ENCODE measurements around the gene ZNF155.
"Not testable (repeated sequence)": the region's sequence is repeated elsewhere in the genome, so short reads cannot be mapped to it uniquely, and the experiment has no call there.

The ZNF155 gene

DNA sequence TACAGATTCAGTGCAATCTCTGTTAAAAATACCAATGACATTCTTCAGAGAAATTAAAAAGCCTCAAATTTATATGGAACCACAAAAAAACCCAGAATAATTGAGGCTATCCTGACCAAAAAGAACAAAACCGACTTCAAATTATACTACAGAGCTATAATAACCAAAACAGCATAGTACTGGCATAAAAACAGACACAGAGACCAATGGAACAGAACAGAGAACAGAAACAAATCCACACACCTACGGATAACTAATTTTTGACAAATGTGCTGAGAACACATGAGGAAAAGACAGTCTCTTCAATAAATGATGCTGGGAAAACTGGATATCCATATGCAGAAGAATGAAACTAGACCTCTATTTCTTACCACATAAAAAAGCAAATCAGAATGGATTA lies 34.2 kb upstream of the ZNF155 start:
- not testable (repeated sequence) for H3K23ac ChIP-seq (ENCODE audit: low read length in 2 of 2); H2BK12ac ChIP-seq (ENCODE audit: low read length in 2 of 2); H3K27me3 ChIP-seq (ENCODE audit: control insufficient read depth in 1 of 2, insufficient read depth in 1 of 2, low read length in 2 of 2); H2AFZ ChIP-seq (ENCODE audit: low read depth, low read length); DNase-seq; H3K36me3 ChIP-seq (ENCODE audit: control insufficient read depth in 1 of 2, insufficient read depth in 2 of 2, low read depth in 1 of 2, low read length in 2 of 2); H3K14ac ChIP-seq (ENCODE audit: low read length in 2 of 2); H4K91ac ChIP-seq (ENCODE audit: low read length); H3K4ac ChIP-seq (ENCODE audit: low read depth in 1 of 2, low read length in 2 of 2); H3K18ac ChIP-seq (ENCODE audit: low read depth in 1 of 2, low read length in 2 of 2); H4K8ac ChIP-seq (ENCODE audit: low read length); H3K4me1 ChIP-seq (ENCODE audit: control insufficient read depth, insufficient read depth, low read depth, low read length); H3K4me3 ChIP-seq (ENCODE audit: insufficient read depth in 1 of 2, low read depth in 1 of 2, low read length in 2 of 2); H2BK120ac ChIP-seq (ENCODE audit: low read depth, low read length); H2BK15ac ChIP-seq (ENCODE audit: low read depth, poor library complexity, severe bottlenecking); H2BK5ac ChIP-seq (ENCODE audit: low read depth, low read length, poor library complexity, severe bottlenecking); H3K9ac ChIP-seq (ENCODE audit: low read length); H3K4me2 ChIP-seq (ENCODE audit: low read length, poor library complexity, severe bottlenecking); H3K27ac ChIP-seq (ENCODE audit: low read length, poor library complexity, severe bottlenecking); H2AK5ac ChIP-seq (ENCODE audit: low read length, severe bottlenecking)
- Histone ChIP-seq H3K79me1 (replicated peaks; ENCODE audit: low read length, poor library complexity, severe bottlenecking) (peaks cover 10% of the 10 kb centered on the region), H3K9me3 (ENCODE audit: control insufficient read depth, low read length) (peaks cover 16% of the 10 kb centered on the region)
- WGBS, result 62% methylated on average over 1 of the region's 2 CpGs

DNA sequence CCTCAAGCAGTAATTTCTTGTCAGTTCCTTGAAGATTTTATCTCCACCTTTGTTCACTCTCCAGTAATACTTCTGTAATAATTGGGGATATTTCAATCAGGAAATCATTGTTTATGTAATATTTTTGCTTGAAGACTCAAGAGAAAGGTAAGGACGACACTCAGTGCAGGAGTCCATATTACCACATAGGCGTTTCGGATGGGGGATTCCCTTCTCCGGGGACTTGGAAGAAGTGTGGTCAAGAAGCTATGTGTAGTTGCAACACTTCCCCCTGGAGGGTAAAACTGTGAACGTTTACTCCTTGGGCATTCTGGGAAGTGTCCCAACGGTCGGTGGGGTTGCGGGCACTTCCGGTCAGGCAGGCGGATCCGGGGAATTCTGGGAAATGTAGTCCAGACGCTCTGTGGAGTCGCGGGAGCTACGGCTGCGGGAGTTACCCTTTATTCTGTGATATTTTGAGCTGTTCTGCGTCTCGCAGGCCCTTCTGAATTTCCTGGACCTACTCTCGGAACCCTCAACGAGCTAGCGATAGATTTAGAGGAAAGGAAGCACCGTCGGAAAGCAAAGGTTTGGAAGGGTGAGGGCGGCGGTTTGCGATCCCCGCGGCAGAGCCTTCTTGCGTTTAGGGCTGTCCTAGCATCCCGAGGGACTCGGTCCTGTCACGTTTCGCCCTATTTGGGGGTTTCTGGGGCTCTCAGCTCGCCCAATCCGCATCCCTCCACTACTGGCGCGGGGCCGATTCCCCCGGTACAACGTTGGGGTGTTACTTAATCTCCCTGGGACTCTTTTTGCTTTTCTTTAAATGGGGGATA lies 32.9 kb upstream of the ZNF155 start, which contains the start of gene ZNF221:
ZNF221 (plus strand) TSS at position 395 of the 812 bp plus-strand sequence. CDS start 11,499 bp downstream, outside the sequence.
- Histone ChIP-seq H3K14ac (ENCODE audit: low read length in 2 of 2) (peak within 1 kb of the TSS in 1 of 2 experiments; percentile 44), H3K23ac (ENCODE audit: low read length in 2 of 2) (peak within 1 kb of the TSS in 1 of 2 experiments; percentile 14), H3K27me3 (ENCODE audit: control insufficient read depth in 1 of 2, insufficient read depth in 1 of 2, low read length in 2 of 2) (no peaks in the 10 kb centered on the region), H3K36me3 (ENCODE audit: control insufficient read depth in 1 of 2, insufficient read depth in 2 of 2, low read depth in 1 of 2, low read length in 2 of 2) (peaks cover 0 to 5% of the 10 kb centered on the region in 2 experiments), H3K27ac (ENCODE audit: low read length, poor library complexity, severe bottlenecking) (peak within 1 kb of the TSS; percentile 74), H3K4me2 (ENCODE audit: low read length, poor library complexity, severe bottlenecking) (peak within 1 kb of the TSS; percentile 83), H3K9me3 (ENCODE audit: control insufficient read depth, low read length) (peaks cover 19% of the 10 kb centered on the region), H2AFZ (ENCODE audit: low read depth, low read length) (peak within 1 kb of the TSS; percentile 93), H3K9ac (ENCODE audit: low read length) (peak within 1 kb of the TSS; percentile 95), H2BK12ac (ENCODE audit: low read length in 2 of 2) (peak within 1 kb of the TSS in 1 of 2 experiments; percentile 24), H2BK15ac (ENCODE audit: low read depth, poor library complexity, severe bottlenecking) (no peak within 1 kb of the TSS), H4K8ac (ENCODE audit: low read length) (no peak within 1 kb of the TSS), H3K79me1 (replicated peaks; ENCODE audit: low read length, poor library complexity, severe bottlenecking) (peaks cover 16% of the 10 kb centered on the region), H3K18ac (ENCODE audit: low read depth in 1 of 2, low read length in 2 of 2) (peak within 1 kb of the TSS; percentile 31 to 86), H2AK5ac (ENCODE audit: low read length, severe bottlenecking) (no peak within 1 kb of the TSS), H3K4me3 (ENCODE audit: insufficient read depth in 1 of 2, low read depth in 1 of 2, low read length in 2 of 2) (peak within 1 kb of the TSS; percentile 66 to 98), H2BK120ac (ENCODE audit: low read depth, low read length) (no peak within 1 kb of the TSS), H3K4ac (ENCODE audit: low read depth in 1 of 2, low read length in 2 of 2) (peak within 1 kb of the TSS in 1 of 2 experiments; percentile 78), H2BK5ac (ENCODE audit: low read depth, low read length, poor library complexity, severe bottlenecking) (no peak within 1 kb of the TSS), H4K91ac (ENCODE audit: low read length) (no peak within 1 kb of the TSS), H3K4me1 (ENCODE audit: control insufficient read depth, insufficient read depth, low read depth, low read length) (no peaks in the 10 kb centered on the region)
- WGBS, result 1% methylated on average over 38 of the region's 40 CpGs
- DNase-seq, result peak; percentile 99

DNA sequence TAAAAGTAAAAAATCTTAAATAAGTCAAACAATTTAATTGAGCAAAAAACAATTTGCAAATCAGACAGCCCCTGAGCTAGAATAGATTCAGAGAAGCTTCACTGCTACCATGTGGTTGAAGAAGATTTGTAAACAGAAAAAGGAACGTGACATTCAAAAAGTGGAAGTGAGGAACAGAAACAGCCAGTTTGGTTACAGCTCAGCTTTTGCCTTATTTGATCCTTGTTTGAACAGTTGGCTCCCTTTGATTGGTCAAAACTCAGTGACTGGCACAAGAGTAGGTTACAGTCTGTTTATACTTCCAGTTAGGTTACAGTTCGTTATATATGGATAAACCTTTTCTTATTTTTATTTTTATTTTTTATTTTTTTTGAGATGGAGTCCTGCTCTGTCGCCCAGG lies 27.2 kb upstream of the ZNF155 start:
- Histone ChIP-seq H4K91ac (ENCODE audit: low read length) (no peak overlapping the region), H2BK15ac (ENCODE audit: low read depth, poor library complexity, severe bottlenecking) (no peak overlapping the region), H2BK5ac (ENCODE audit: low read depth, low read length, poor library complexity, severe bottlenecking) (no peak overlapping the region), H3K79me1 (replicated peaks; ENCODE audit: low read length, poor library complexity, severe bottlenecking) (peaks cover 34% of the 10 kb centered on the region), H2AFZ (ENCODE audit: low read depth, low read length) (no peak overlapping the region), H3K14ac (ENCODE audit: low read length in 2 of 2) (no peak overlapping the region), H3K4me2 (ENCODE audit: low read length, poor library complexity, severe bottlenecking) (no peak overlapping the region), H3K36me3 (ENCODE audit: control insufficient read depth in 1 of 2, insufficient read depth in 2 of 2, low read depth in 1 of 2, low read length in 2 of 2) (peaks cover 9 to 13% of the 10 kb centered on the region in 2 experiments), H3K23ac (ENCODE audit: low read length in 2 of 2) (no peak overlapping the region), H3K27ac (ENCODE audit: low read length, poor library complexity, severe bottlenecking) (no peak overlapping the region), H4K8ac (ENCODE audit: low read length) (no peak overlapping the region), H2AK5ac (ENCODE audit: low read length, severe bottlenecking) (no peak overlapping the region), H2BK12ac (ENCODE audit: low read length in 2 of 2) (no peak overlapping the region), H3K4me3 (ENCODE audit: insufficient read depth in 1 of 2, low read depth in 1 of 2, low read length in 2 of 2) (no peak overlapping the region), H2BK120ac (ENCODE audit: low read depth, low read length) (no peak overlapping the region), H3K18ac (ENCODE audit: low read depth in 1 of 2, low read length in 2 of 2) (no peak overlapping the region), H3K4me1 (ENCODE audit: control insufficient read depth, insufficient read depth, low read depth, low read length) (no peaks in the 10 kb centered on the region), H3K9ac (ENCODE audit: low read length) (no peak overlapping the region), H3K4ac (ENCODE audit: low read depth in 1 of 2, low read length in 2 of 2) (no peak overlapping the region), H3K9me3 (ENCODE audit: control insufficient read depth, low read length) (peaks cover 34% of the 10 kb centered on the region), H3K27me3 (ENCODE audit: control insufficient read depth in 1 of 2, insufficient read depth in 1 of 2, low read length in 2 of 2) (no peaks in the 10 kb centered on the region)
- WGBS, result 92% methylated on average over 2 of the region's 3 CpGs
- DNase-seq, result no peak

DNA sequence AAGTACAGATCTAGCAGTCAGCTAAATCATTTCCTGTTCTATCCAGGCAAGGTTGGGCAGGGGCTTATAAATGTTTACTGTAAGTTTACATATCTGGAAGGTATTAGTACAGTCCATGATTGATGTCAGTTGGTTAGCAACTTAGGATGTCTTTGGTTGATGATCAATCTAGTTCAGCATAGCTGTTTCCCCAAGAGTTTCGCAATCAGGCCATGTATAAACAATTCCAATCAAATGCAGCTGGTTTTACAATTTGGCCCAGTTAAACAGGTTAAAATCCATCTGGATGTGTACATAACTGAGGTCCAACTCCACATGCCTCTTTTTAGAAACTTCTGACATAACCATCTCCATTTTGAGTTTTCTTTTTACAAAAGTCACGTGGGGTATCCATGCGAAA lies 26.1 kb upstream of the ZNF155 start:
- no peak overlapping the region for H2AFZ ChIP-seq (ENCODE audit: low read depth, low read length)
- no peak overlapping the region for H2BK120ac ChIP-seq (ENCODE audit: low read depth, low read length)
- H3K9ac ChIP-seq (ENCODE audit: low read length), result no peak overlapping the region
- H3K27ac ChIP-seq (ENCODE audit: low read length, poor library complexity, severe bottlenecking), result no peak overlapping the region
- peak overlapping the region in 1 of 2 experiments; percentile 38 for H3K4me3 ChIP-seq (ENCODE audit: insufficient read depth in 1 of 2, low read depth in 1 of 2, low read length in 2 of 2)
- no peak overlapping the region for H3K18ac ChIP-seq (ENCODE audit: low read depth in 1 of 2, low read length in 2 of 2)
- H3K9me3 ChIP-seq (ENCODE audit: control insufficient read depth, low read length), result peaks cover 44% of the 10 kb centered on the region
- H2BK5ac ChIP-seq (ENCODE audit: low read depth, low read length, poor library complexity, severe bottlenecking), result no peak overlapping the region
- DNase-seq, result peak; percentile 56
- H3K79me1 ChIP-seq (replicated peaks; ENCODE audit: low read length, poor library complexity, severe bottlenecking), result peaks cover 29% of the 10 kb centered on the region
- no peak overlapping the region for H3K4me2 ChIP-seq (ENCODE audit: low read length, poor library complexity, severe bottlenecking)
- no peak overlapping the region for H4K8ac ChIP-seq (ENCODE audit: low read length)
- H3K14ac ChIP-seq (ENCODE audit: low read length in 2 of 2), result no peak overlapping the region
- H3K27me3 ChIP-seq (ENCODE audit: control insufficient read depth in 1 of 2, insufficient read depth in 1 of 2, low read length in 2 of 2), result no peaks in the 10 kb centered on the region
- H3K36me3 ChIP-seq (ENCODE audit: control insufficient read depth in 1 of 2, insufficient read depth in 2 of 2, low read depth in 1 of 2, low read length in 2 of 2), result peaks cover 13 to 15% of the 10 kb centered on the region in 2 experiments
- WGBS, result over 99% methylated on average over 3 of the region's 3 CpGs
- H3K4ac ChIP-seq (ENCODE audit: low read depth in 1 of 2, low read length in 2 of 2), result no peak overlapping the region
- H2BK15ac ChIP-seq (ENCODE audit: low read depth, poor library complexity, severe bottlenecking), result no peak overlapping the region
- no peak overlapping the region for H3K23ac ChIP-seq (ENCODE audit: low read length in 2 of 2)
- H2BK12ac ChIP-seq (ENCODE audit: low read length in 2 of 2), result no peak overlapping the region
- no peak overlapping the region for H4K91ac ChIP-seq (ENCODE audit: low read length)
- H2AK5ac ChIP-seq (ENCODE audit: low read length, severe bottlenecking), result no peak overlapping the region
- H3K4me1 ChIP-seq (ENCODE audit: control insufficient read depth, insufficient read depth, low read depth, low read length), result no peaks in the 10 kb centered on the region
